ENCODE data around the gene KLHL17. TPM values are rescaled to one million over a fixed set of nuclear protein-coding genes. Genes with fewer than 3 reads are reported as not detected.

Gene KLHL17
- total RNA-seq, 1 donor from 2014 or later, result 13.6 TPM

GRCh38 chr1:947958-948357 lies 12.4 kb upstream of the KLHL17 start:
- DNase-seq (ENCODE audit: low read depth), result no peak

DNA sequence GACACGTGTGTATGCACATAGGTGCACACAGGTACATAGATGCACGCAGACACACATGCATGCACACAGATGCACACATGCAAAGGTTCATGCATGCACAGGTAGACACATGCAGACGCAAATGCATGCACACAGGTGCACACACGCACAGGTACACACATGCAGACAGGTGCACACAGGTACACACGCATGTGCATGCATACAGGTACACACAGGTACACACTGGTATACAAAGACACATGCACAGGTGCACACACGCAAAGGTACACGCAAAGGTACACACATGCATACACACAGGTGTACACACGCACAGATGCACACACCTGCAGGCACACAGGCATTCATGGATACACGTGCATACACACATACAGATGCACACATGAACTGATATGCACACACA lies 10.1 kb upstream of the KLHL17 start:
- DNase-seq (ENCODE audit: low read depth), result no peak

- DNase-seq (ENCODE audit: low read depth), result no peak
Measured at GRCh38 chr1:950881-951280, 9.5 kb upstream of the KLHL17 start.

- DNase-seq (ENCODE audit: low read depth), result no peak
Measured at GRCh38 chr1:951364-951763, 9.0 kb upstream of the KLHL17 start.

DNA sequence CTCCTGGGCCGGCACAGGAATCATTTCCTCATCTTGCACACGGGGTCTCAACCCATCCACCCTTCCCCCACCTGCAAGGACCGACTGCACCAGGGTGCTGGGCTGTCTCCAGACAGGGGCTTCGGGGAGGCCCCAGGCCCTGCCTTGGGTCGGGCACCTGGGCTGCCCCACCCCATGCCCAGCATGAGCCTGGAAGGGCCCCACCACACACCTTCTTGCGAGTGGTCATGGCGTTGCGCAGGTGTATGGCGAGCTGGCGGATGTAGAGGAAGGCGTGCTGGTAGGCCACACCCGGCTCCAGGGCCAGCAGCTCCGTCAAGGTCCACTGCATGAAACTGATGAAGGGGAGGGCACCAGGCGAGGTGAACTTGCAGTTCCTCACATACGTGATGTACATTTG lies 8.2 kb upstream of the KLHL17 start:
- DNase-seq (ENCODE audit: low read depth), result no peak

- DNase-seq (ENCODE audit: low read depth), result no peak
Measured at GRCh38 chr1:952603-953002, 7.8 kb upstream of the KLHL17 start.

DNA sequence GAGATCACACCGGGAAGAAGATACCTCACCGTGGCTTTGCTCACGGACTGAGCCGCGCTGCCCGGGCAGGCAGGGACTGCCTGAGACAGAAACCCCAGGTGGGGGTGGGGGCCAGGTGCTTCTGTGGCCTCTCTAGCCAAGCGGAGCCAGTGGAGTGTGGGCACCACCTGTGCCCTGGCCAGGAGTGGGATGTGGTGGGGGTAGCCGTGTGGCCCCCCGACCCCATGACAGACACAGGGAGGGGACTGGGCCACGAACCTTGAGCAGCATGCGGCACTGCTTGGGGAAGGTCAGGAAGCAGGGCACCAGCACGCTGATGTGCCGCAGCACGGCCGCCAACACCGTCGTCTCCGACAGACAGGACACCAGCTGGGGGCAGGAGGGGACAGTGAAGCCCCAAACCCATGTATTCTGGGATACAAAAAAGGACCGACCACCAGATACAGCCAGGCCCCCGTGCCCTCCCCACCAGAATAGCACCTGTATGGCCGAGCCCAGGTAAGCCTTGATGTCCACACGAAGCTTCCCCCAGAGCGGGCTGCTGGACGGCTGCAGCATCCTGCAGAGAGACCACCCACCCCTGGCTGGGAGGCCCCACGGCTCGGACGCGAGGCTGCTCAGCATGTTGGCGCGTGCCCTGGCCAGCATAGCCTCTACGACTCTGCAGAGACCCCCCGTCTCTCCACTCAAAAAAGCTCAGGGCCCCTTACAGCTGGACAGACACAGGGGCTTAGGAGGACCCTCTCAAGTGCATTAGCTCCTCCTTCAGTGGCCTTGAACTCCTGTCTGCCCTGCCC lies 6.7 kb upstream of the KLHL17 start:
- no peak for DNase-seq (ENCODE audit: low read depth)

- DNase-seq (ENCODE audit: low read depth), result no peak
Measured at GRCh38 chr1:954927-955326, 5.5 kb upstream of the KLHL17 start.

- DNase-seq (ENCODE audit: low read depth), result no peak
Measured at GRCh38 chr1:955474-955873, 4.9 kb upstream of the KLHL17 start.

DNA sequence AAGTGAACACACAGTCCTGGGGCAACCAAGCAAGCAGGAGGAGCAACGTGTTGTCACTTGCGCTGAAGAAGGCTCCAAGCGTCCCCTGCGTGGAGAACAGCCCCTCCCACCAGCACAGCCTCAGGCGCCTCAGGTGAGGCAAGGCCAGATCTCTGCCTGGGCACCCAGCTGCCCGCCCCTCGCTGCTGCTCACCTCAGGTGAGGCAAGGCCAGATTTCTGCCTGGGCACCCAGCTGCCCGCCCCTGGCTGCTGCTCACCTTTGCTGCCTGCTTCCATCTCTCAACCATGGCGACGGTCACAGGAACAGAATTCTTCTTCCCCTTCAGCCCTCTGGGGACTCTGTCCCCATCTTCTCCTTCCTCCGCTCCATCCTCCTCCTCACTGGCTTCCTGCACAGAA lies 3.7 kb upstream of the KLHL17 start:
- no peak for DNase-seq (ENCODE audit: low read depth)

DNA sequence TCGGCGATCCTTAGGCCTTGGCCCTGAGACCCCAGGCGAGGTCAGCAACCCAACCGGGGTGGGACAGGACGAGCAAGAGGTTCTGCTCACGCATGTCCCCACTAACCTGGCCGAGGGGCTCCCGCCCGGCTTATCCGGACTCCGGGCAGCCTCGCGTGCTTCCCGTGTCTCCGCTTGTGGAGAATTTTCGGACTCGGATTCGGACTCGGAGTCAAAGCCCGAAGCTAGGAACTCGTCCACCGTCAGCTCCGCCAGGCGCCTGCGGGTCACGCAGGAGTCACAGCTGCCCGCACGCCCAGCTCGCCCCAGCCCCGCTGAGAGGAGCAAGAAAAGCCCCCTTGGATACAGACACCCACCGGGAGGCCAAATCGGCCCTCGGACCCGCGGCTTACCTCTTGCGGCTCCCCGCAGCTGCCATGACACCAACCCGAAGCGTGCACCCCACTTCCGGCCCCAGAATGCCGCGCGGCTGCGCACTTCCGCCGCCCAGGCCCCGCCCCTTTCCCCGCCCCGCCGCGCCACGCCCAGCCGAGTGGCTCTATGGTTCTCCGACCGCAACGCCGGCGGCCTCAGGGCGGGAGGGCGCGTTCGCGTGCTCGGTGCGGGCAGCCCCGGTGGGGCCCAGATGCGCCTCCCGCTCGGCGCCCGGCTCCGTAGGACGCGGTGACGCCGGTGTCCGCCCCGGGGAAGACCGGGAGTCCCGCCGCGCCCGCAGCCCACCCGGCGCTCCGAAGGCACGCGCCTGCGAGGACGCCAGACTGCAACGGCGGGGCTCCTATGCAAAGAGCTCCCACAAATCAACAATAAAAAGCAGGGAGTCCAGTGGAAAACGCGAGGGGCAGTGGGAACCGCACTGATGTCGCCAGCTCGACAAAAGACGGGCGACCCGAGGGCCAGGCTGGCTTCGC lies 1.3 kb upstream of the KLHL17 start, which contains the start of gene NOC2L:
TSS of gene NOC2L (minus strand) at position 434 of the 908 bp plus-strand sequence. CDS start at position 418, 16 bp downstream.
- DNase-seq (ENCODE audit: low read depth), result peak; percentile 90

DNA sequence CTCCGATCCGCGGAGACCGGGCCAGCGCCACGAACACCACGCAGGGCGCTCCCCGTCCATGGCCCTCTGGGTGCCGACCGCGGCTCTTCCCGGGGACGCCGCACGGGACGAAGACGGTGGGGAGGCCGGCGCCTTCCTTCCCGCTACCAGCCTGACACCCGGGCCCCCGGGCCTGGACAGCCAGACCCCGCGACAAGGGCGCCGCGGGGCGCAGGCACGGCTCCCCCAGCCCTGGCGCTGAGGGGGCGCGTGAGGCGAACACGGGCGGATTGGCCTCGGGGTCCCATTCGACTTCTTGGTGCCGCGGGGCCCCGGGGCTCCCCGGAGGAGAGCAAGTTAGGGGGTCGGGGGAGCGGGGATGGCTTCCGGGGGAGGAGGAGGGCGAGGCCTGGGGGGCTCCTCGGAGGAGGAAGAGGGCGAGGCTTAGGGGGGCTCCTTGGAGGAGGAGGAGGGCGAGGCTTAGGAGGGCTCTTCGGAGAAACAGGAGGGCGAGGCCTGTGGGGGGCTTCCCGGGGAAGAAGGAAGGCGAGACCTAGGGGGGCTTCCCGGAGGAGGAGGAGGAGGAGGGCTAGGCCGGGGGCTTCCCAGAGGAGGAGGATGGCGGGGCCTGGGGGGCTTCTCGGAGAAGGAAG lies 537 bp upstream of the KLHL17 start:
- DNase-seq (ENCODE audit: low read depth), result no peak

DNA sequence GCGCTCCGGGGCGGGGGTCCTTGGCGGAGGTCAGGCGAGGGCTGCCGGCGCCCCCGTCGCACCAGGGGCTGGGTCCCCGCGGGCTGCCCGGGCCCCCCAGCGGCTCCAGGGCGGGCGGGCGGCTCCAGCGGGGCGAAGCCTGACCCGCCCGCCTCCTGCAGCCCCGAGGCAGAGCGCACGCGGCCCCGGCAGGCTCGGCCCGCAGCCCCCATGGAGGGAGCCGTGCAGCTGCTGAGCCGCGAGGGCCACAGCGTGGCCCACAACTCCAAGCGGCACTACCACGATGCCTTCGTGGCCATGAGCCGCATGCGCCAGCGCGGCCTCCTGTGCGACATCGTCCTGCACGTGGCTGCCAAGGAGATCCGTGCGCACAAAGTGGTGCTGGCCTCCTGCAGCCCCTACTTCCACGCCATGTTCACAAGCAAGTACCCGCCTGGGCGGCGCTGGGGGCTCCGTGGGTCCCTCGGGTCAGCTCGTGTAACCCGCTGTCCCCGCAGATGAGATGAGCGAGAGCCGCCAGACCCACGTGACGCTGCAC lies 817 bp downstream of the KLHL17 start:
- no peak for DNase-seq (ENCODE audit: low read depth)

DNA sequence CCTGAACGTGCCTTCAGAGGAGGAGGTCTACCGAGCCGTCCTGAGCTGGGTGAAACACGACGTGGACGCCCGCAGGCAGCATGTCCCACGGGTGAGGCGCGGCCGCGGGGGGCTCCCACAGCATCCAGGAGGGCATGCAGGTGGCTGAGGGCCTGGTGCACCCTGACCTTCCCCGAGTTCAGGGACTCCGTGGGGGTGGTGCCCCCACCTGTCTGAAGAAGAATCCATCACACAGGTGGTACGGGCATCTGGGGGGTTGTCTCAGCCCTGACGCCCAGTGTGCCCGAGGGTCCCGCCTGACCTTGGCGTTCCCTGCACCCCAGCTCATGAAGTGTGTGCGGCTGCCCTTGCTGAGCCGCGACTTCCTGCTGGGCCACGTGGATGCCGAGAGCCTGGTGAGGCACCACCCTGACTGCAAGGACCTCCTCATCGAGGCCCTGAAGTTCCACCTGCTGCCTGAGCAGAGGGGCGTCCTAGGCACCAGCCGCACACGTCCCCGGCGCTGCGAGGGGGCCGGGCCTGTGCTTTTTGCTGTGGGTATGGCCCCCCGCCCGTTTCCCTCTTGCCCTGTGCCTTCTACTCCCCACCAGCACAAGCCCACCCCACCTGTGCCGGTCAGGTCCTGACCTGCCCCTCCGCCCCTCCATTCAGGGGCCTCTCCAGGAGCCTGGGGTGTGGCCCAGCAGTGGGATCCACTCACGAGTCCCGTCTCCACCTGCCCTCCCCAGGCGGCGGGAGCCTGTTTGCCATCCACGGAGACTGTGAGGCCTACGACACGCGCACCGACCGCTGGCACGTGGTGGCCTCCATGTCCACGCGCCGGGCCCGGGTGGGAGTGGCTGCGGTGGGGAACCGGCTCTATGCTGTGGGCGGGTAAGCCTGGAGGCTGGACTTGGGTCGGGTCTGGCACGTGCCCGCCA lies 2.3 kb downstream of the KLHL17 start:
- no peak for DNase-seq (ENCODE audit: low read depth)

DNA sequence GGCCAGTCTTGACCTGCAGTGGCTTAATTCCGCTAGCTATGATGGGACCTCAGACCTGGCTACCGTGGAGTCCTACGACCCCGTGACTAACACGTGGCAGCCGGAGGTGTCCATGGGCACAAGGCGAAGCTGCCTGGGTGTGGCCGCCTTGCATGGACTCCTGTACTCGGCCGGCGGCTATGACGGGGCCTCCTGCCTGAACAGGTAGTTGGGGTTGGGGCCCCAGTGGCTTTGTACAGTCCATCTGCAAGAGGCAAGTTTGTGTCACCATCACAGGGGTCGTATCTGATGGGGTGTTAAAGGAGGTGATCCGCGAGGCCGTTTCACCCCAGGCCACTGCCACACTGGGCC lies 2.9 kb downstream of the KLHL17 start:
- no peak for DNase-seq (ENCODE audit: low read depth)

- no peak for DNase-seq (ENCODE audit: low read depth)
Measured at GRCh38 chr1:963746-964525, 3.6 kb downstream of the KLHL17 start.

GRCh38 chr1:964691-965525 lies 4.5 kb downstream of the KLHL17 start:
- no peak for DNase-seq (ENCODE audit: low read depth)

DNA sequence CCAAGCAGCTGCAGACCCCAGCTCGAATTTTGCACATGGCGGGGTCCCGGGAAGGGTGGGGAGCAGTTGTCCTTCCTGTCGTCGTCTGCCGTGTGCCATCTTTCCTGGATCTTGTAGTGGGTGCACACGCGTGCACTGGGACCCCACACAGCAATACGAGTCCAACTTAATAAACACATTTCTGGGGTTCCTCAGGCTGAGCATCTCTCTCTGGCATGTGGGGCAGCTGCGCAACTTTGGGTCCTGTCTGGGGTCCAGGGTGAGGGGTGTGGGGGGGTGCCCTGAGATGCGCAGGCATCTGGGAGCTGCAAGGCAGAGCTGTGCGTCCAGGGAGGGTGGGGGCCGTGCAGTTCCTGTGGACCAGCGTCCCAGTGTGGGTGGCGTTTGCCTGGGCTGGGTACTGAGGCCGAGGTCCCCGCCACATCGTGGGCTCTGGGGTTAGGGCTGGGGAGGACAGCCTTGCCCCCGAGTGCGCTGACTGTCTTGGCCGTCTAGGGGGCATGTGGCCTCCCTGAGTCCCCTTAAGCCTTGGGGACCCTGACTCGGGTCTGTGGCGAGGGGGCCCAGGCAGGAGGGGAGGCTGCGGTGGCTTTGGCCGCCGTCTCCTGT lies 5.2 kb downstream of the KLHL17 start:
- no peak for DNase-seq (ENCODE audit: low read depth)
